Right lobe of liver (tissue), 6 donors: ENCODE data around the gene RAB27B. TPM values are rescaled to one million over a fixed set of nuclear protein-coding genes. Genes with fewer than 3 reads are reported as not detected.
A peak's percentile ranks its signal among the peaks of the same experiment; 100 is the strongest.
"Not testable (repeated sequence)": the region's sequence is repeated elsewhere in the genome, so short reads cannot be mapped to it uniquely, and the experiment has no call there.

ENCODE experiments used
- ATAC-seq, 4 donors: fragments of 200-7000 bp; cut with Tn5 transposase; one replicate each; pipeline ENCODE4 v1.9.1; 2020; ENCODE audit warnings: mild to moderate bottlenecking in 4 of 4, moderate library complexity in 4 of 4
- DNase-seq, 3 donors: peaks; one replicate each; pipeline ENCODE4 v3.0.0-alpha.2; 2020
- H3K27ac ChIP-seq, 3 donors: fragments of 200-600 bp; one replicate each; pipeline ENCODE4 v1.8.0; 2022
- H3K27me3 ChIP-seq, 2 donors: fragments of 200-600 bp; one replicate each; pipeline ENCODE4 v1.8.0; 2022
- H3K36me3 ChIP-seq, 4 donors: fragments of 200-600 bp; sonication (generic) in 1 of 4; one replicate each; pipeline versions ENCODE4 v1.5.1 to v1.8.0; 2017 to 2022; ENCODE audit warnings: control low read depth in 1 of 4
- H3K4me1 ChIP-seq, 4 donors: fragments of 200-600 bp; sonication (generic) in 1 of 4; one replicate each; pipeline versions ENCODE4 v1.5.1 to v1.8.0; 2017 to 2022; ENCODE audit warnings: control low read depth in 1 of 4
- H3K4me3 ChIP-seq, 3 donors: fragments of 200-600 bp; one replicate each; pipeline ENCODE4 v1.8.0; 2022
- H3K9me3 ChIP-seq, 4 donors: fragments of 200-600 bp; sonication (generic) in 1 of 4; one replicate each; pipeline versions ENCODE4 v1.5.1 to v1.8.0; 2017 to 2022; ENCODE audit warnings: control low read depth in 1 of 4
- CTCF ChIP-seq, 4 donors: fragments of 200-600 bp in 3 of 4; fragments of 450-650 bp in 1 of 4; IDR thresholded peaks; one replicate each; pipeline versions ENCODE4 v1.5.1 to v1.8.0; 2016 to 2022; ENCODE audit warnings: antibody characterized with exemption in 4 of 4, mild to moderate bottlenecking in 2 of 4
- POLR2A ChIP-seq: fragments of 450-650 bp; IDR thresholded peaks from one replicate; pipeline ENCODE4 v1.6.1; 2017; ENCODE audit warnings: antibody characterized with exemption, mild to moderate bottlenecking
- WGBS: methylation state at CpG from one replicate; pipeline ENCODE4 v1.1.6; 2018; ENCODE audit warnings: low coverage, low lambda C conversion rate; ENCODE audit not compliant: insufficient coverage; ENCODE audit errors: missing lambda C conversion rate; 5-methylcytosine and 5-hydroxymethylcytosine counted together
- intact Hi-C, 2 donors: fragments of 100-400 bp; cut with DNase I; formaldehyde crosslinking; loops; one replicate each; pipeline versions ENCODE4 v1.11.2 to v1.14.1; 2022
- total RNA-seq, 6 experiments: library from RNA; depleted of rRNA in 2 of 6; stranded (reverse); fragments of >200 nt in 2 of 6; fragmentation: NEBNext Ultra II Directional in 3 of 6; extraction: Animal tissue kit (Norgen Biotek cat#: 25700) in 3 of 6; gene quantifications; one replicate each; pipeline versions ENCODE4 v1.1.0 to v1.2.4, GENCODE V29; 2016 to 2023
- donor health status: DM: no; HTN: yes; CAD: no.
- donor health status: DM: no; HTN: no; CAD: no.
- donor health status: DM: no; HTN: no; CAD: no.
- donor health status: DM: no; HTN: yes; CAD: no.
- donor health status: DM: no; HTN: yes; CAD: no.

RAB27B gene
- total RNA-seq, 6 experiments from 2014 or later: 0.53 to 1.0 (median 0.85) TPM

GRCh38 chr18:54852780-54853675, 24.8 kb downstream of the RAB27B start:
- DNase-seq: no peak
- ATAC-seq: peak; percentile 27 to 47 (median 27)
- TF ChIP-seq POLR2A (no peak), CTCF (IDR thresholded peaks at IDR 0.05) (no peak)
- Histone ChIP-seq H3K36me3 (no peaks in the 10 kb centered on the region), H3K27ac (no peak overlapping the region), H3K4me3 (no peak overlapping the region), H3K9me3 (no peaks in the 10 kb centered on the region), H3K4me1 (peaks cover 0 to 3% (median 0%) of the 10 kb centered on the region in 4 donors), H3K27me3 (no peaks in the 10 kb centered on the region)
- WGBS: 43% methylated on average over 6 of the region's 6 CpGs
- intact Hi-C loops: no loop called here

GRCh38 chr18:54855050-54855449, 26.8 kb downstream of the RAB27B start:
- H3K36me3 ChIP-seq, H3K27me3 ChIP-seq, H3K9me3 ChIP-seq, H3K27ac ChIP-seq, intact Hi-C loops, H3K4me3 ChIP-seq, DNase-seq, ATAC-seq, H3K4me1 ChIP-seq: not testable (repeated sequence)
- 100% methylated on average over 1 of the region's 3 CpGs for WGBS

GRCh38 chr18:54856105-54856646, 27.9 kb downstream of the RAB27B start:
- no peak overlapping the region for H3K27ac ChIP-seq
- H3K27me3 ChIP-seq: no peaks in the 10 kb centered on the region
- ATAC-seq (no peak), DNase-seq (no peak)
- 48% methylated on average over 2 of the region's 2 CpGs for WGBS
- TF ChIP-seq POLR2A (no peak), CTCF (IDR thresholded peaks at IDR 0.05) (no peak)
- no peak overlapping the region for H3K4me3 ChIP-seq
- no peaks in the 10 kb centered on the region for H3K9me3 ChIP-seq
- H3K4me1 ChIP-seq: no peaks in the 10 kb centered on the region
- no peaks in the 10 kb centered on the region for H3K36me3 ChIP-seq
- intact Hi-C loops: no loop called here

- Histone ChIP-seq H3K27ac (no peak overlapping the region), H3K9me3 (no peaks in the 10 kb centered on the region), H3K4me1 (no peaks in the 10 kb centered on the region), H3K27me3 (no peaks in the 10 kb centered on the region), H3K36me3 (no peaks in the 10 kb centered on the region), H3K4me3 (no peak overlapping the region)
- intact Hi-C loops: no loop called here
- WGBS: 86% methylated on average over 1 of the region's 3 CpGs
- no peak for DNase-seq
- no peak for TF ChIP-seq CTCF (IDR thresholded peaks at IDR 0.05)
- TF ChIP-seq POLR2A: no peak
- no peak for ATAC-seq
Measured at GRCh38 chr18:54857499-54857898, 29.2 kb downstream of the RAB27B start.

- ATAC-seq: no peak
- H3K4me1 ChIP-seq: no peaks in the 10 kb centered on the region
- 61% methylated on average over 9 of the region's 9 CpGs for WGBS
Measured at GRCh38 chr18:54859667-54860421, 31.6 kb downstream of the RAB27B start.

More at GRCh38 chr18:54859667-54860421, 31.6 kb downstream of the RAB27B start:
- H3K9me3 ChIP-seq: no peaks in the 10 kb centered on the region
- no peak for TF ChIP-seq CTCF (IDR thresholded peaks at IDR 0.05)
- TF ChIP-seq POLR2A: no peak
- H3K27ac ChIP-seq: no peak overlapping the region
- no peaks in the 10 kb centered on the region for H3K36me3 ChIP-seq
- intact Hi-C loops: no loop called here
- no peak overlapping the region for H3K4me3 ChIP-seq
- H3K27me3 ChIP-seq: no peaks in the 10 kb centered on the region
- DNase-seq: no peak
